Jurkat, Clone E6-1 (cell line): ENCODE results near the gene AQP7.
"Not testable (repeated sequence)": the region's sequence is repeated elsewhere in the genome, so short reads cannot be mapped to it uniquely, and the experiment has no call there.

Source experiments
- DNase-seq: peaks from one replicate; pipeline ENCODE4 v3.0.0-alpha.2; 2011; ENCODE audit warnings: low read depth, low spot score
- H3K4me3 ChIP-seq: 2 replicates; pipeline ENCODE4 v1.5.1; 2011; ENCODE audit warnings: mild to moderate bottlenecking, low read length, control low read depth, moderate library complexity

AQP7 gene

GRCh38 chr9:33435821-33436277 is 33.5 kb upstream of the AQP7 start:
- no peak overlapping the region for H3K4me3 ChIP-seq
- DNase-seq, result no peak

GRCh38 chr9:33434317-33435105 is 32.1 kb upstream of the AQP7 start:
- no peak for DNase-seq

GRCh38 chr9:33433871-33434270 is 31.5 kb upstream of the AQP7 start:
- DNase-seq, result no peak
- no peak overlapping the region for H3K4me3 ChIP-seq

More at GRCh38 chr9:33434317-33435105, 32.1 kb upstream of the AQP7 start:
- H3K4me3 ChIP-seq, result no peak overlapping the region

GRCh38 chr9:33431420-33431819 is 29.1 kb upstream of the AQP7 start:
- DNase-seq, result no peak
- H3K4me3 ChIP-seq, result no peak overlapping the region

GRCh38 chr9:33430942-33431341 is 28.6 kb upstream of the AQP7 start:
- H3K4me3 ChIP-seq, result no peak overlapping the region
- no peak for DNase-seq

GRCh38 chr9:33429256-33429985 is 27.1 kb upstream of the AQP7 start:
- DNase-seq, result no peak
- H3K4me3 ChIP-seq, result no peak overlapping the region

GRCh38 chr9:33426843-33427293 is 24.5 kb upstream of the AQP7 start:
- no peak for DNase-seq
- no peak overlapping the region for H3K4me3 ChIP-seq

- DNase-seq, result no peak
- H3K4me3 ChIP-seq, result no peak overlapping the region
Measured at GRCh38 chr9:33425128-33425533, 22.8 kb upstream of the AQP7 start.

GRCh38 chr9:33424492-33424891 is 22.1 kb upstream of the AQP7 start:
- DNase-seq, H3K4me3 ChIP-seq: not testable (repeated sequence)

GRCh38 chr9:33424043-33424442 is 21.7 kb upstream of the AQP7 start:
- DNase-seq, H3K4me3 ChIP-seq: not testable (repeated sequence)

- no peak overlapping the region for H3K4me3 ChIP-seq
- no peak for DNase-seq
Measured at GRCh38 chr9:33419708-33420303, 17.4 kb upstream of the AQP7 start.

- no peak for DNase-seq
- H3K4me3 ChIP-seq, result no peak overlapping the region
Measured at GRCh38 chr9:33418090-33418489, 15.7 kb upstream of the AQP7 start.

- no peak for DNase-seq
- no peak overlapping the region for H3K4me3 ChIP-seq
Measured at GRCh38 chr9:33416996-33417395, 14.6 kb upstream of the AQP7 start.

GRCh38 chr9:33415501-33416038 is 13.2 kb upstream of the AQP7 start:
- DNase-seq, result peak; percentile 89
- peak overlapping the region; percentile 24 for H3K4me3 ChIP-seq

- no peak for DNase-seq
- H3K4me3 ChIP-seq, result no peak overlapping the region
Measured at GRCh38 chr9:33414889-33415500, 12.6 kb upstream of the AQP7 start.

GRCh38 chr9:33414268-33414667 is 11.9 kb upstream of the AQP7 start:
- H3K4me3 ChIP-seq, result no peak overlapping the region
- DNase-seq, result no peak

- no peak for DNase-seq
- no peak overlapping the region for H3K4me3 ChIP-seq
Measured at GRCh38 chr9:33408087-33408486, 5.7 kb upstream of the AQP7 start.

- H3K4me3 ChIP-seq, result no peak overlapping the region
- no peak for DNase-seq
Measured at GRCh38 chr9:33407061-33407460, 4.7 kb upstream of the AQP7 start.

- no peak for DNase-seq
- no peak overlapping the region for H3K4me3 ChIP-seq
Measured at GRCh38 chr9:33404788-33405362, 2.5 kb upstream of the AQP7 start.
